GM19467 (cell line): ENCODE results near the gene SRMS.

Experiments
- ATAC-seq: cut with Tn5 transposase; IDR thresholded peaks from one replicate; pipeline ENCODE4 v1.9.1; 2021; ENCODE audit warnings: mild to moderate bottlenecking, moderate library complexity; ENCODE audit not compliant: unreplicated experiment

Gene SRMS

DNA sequence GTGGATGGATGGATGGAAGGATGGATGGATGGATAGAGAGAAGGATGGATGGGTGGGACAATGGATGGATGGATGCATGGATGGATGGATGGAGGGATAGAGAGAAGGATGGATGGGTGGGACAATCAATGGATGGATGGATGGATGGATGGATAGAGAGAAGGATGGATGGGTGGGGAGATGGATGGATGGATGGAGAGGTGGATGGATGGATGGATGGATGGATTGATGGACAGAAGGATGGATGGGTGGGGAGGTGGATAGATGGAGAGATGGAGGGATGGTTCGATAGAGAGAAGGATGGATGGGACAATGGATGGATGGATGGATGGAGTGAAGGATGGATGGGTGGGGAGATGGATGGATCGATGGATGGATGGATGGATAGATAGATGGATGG is 55.0 kb downstream of the SRMS start:
- no peak for ATAC-seq

DNA sequence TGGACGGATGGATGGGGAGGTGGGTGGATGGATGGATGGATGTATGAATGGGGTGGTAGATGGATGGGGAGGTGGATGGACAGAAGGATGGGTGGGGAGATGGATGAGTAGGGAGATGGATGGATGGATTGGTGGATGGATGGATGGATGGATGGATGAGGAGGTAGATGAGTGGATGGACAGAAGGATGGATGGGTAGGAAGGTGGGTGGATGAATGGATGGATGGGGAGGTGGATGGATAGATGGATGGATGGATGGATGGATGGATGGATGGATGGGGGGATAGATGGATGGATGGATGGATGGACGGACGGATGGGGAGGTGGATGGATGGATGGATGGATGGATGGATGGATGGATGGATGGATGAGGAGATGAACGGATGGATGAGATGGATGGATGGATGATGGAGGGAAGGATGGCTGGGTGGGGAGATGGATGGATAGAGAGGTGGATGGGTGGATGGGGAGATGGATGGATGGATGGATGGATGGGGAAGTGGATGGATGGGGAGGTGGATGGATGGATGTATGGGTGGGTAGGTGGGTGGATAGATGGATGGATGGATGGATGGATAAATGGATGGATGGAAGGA is 55.8 kb downstream of the SRMS start:
- no peak for ATAC-seq

DNA sequence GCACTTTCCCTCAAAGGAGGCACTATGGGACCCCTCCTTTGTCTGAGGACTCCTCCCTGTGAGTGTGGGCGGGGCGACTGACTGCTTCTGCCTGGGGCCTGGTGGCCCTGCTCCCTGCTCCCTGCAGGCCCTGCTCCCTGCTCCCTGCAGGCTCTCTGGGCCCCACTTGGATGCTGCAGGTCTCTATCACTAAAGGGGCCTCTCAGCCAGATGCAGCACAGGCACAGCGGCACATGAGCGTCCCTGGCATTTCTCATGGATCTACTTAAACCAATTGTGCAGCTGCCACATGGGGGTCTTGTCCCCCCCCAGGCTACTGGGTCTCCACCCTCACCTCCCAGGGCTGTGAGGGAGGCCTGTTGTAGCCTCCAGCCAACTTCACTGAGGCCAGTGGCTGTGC is 56.5 kb downstream of the SRMS start:
- ATAC-seq, result no peak
